Measurements from ENCODE around the gene TBC1D23.
A peak's percentile ranks its signal among the peaks of the same experiment; 100 is the strongest.
"Not testable (repeated sequence)": the region's sequence is repeated elsewhere in the genome, so short reads cannot be mapped to it uniquely, and the experiment has no call there.

TBC1D23 gene

GRCh38 chr3:100257586-100257985, 3.2 kb upstream of the TBC1D23 start:
- no peaks in the 10 kb centered on the region for H3K27me3 ChIP-seq (ENCODE audit: control insufficient read depth, insufficient read depth, low read length)
- no peaks in the 10 kb centered on the region for H3K36me3 ChIP-seq (ENCODE audit: control insufficient read depth, low read depth, low read length)
- peaks cover 11% of the 10 kb centered on the region for H3K4me1 ChIP-seq (ENCODE audit: control insufficient read depth, low read depth, low read length)
- no peak overlapping the region for H3K9ac ChIP-seq (ENCODE audit: low read length)
- no peak overlapping the region for H3K27ac ChIP-seq (ENCODE audit: low read length)
- no peak overlapping the region for H3K4me3 ChIP-seq (ENCODE audit: low read length)
- H3K9me3 ChIP-seq (ENCODE audit: control insufficient read depth, low read depth, low read length) = no peaks in the 10 kb centered on the region

GRCh38 chr3:100260081-100260684, 609 bp upstream of the TBC1D23 start:
- H3K4me3 ChIP-seq (ENCODE audit: low read length) = peak overlapping the region; percentile 97
- no peaks in the 10 kb centered on the region for H3K27me3 ChIP-seq (ENCODE audit: control insufficient read depth, insufficient read depth, low read length)
- H3K4me1 ChIP-seq (ENCODE audit: control insufficient read depth, low read depth, low read length) = peaks cover 11% of the 10 kb centered on the region
- H3K9me3 ChIP-seq (ENCODE audit: control insufficient read depth, low read depth, low read length) = no peaks in the 10 kb centered on the region
- H3K36me3 ChIP-seq (ENCODE audit: control insufficient read depth, low read depth, low read length) = no peaks in the 10 kb centered on the region
- peak overlapping the region; percentile 52 for H3K27ac ChIP-seq (ENCODE audit: low read length)
- peak overlapping the region; percentile 68 for H3K9ac ChIP-seq (ENCODE audit: low read length)

GRCh38 chr3:100261485-100261903, 702 bp downstream of the TBC1D23 start:
- Histone ChIP-seq H3K36me3 (ENCODE audit: control insufficient read depth, low read depth, low read length) (no peaks in the 10 kb centered on the region), H3K9ac (ENCODE audit: low read length) (peak overlapping the region; percentile 84), H3K4me3 (ENCODE audit: low read length) (peak overlapping the region; percentile 97), H3K9me3 (ENCODE audit: control insufficient read depth, low read depth, low read length) (no peaks in the 10 kb centered on the region), H3K4me1 (ENCODE audit: control insufficient read depth, low read depth, low read length) (peaks cover 11% of the 10 kb centered on the region), H3K27ac (ENCODE audit: low read length) (no peak overlapping the region), H3K27me3 (ENCODE audit: control insufficient read depth, insufficient read depth, low read length) (no peaks in the 10 kb centered on the region)

DNA sequence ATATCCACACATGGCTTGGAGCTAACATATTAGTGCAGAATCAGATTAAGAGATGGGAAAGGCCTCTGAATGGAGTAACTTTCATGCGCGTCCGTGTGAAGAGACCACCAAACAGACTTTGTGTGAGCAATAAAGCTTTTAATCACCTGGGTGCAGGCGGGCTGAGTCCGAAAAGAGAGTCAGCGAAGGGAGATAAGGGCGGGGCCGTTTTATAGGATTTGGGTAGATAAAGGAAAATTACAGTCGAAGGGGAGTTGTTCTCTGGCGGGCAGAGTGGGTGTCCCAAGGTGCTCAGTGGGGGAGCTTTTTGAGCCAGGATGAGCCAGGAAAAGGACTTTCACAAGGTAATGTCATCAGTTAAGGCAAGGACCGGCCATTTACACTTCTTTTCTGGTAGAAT, 2.1 kb downstream of the TBC1D23 start:
- not testable (repeated sequence) for H3K4me3 ChIP-seq (ENCODE audit: low read length); H3K9ac ChIP-seq (ENCODE audit: low read length); H3K9me3 ChIP-seq (ENCODE audit: control insufficient read depth, low read depth, low read length); H3K27ac ChIP-seq (ENCODE audit: low read length); H3K36me3 ChIP-seq (ENCODE audit: control insufficient read depth, low read depth, low read length); H3K27me3 ChIP-seq (ENCODE audit: control insufficient read depth, insufficient read depth, low read length)
- H3K4me1 ChIP-seq (ENCODE audit: control insufficient read depth, low read depth, low read length) = peaks cover 11% of the 10 kb centered on the region

GRCh38 chr3:100263583-100263982, 2.8 kb downstream of the TBC1D23 start:
- Histone ChIP-seq H3K9ac (ENCODE audit: low read length) (no peak overlapping the region), H3K27ac (ENCODE audit: low read length) (no peak overlapping the region)

DNA sequence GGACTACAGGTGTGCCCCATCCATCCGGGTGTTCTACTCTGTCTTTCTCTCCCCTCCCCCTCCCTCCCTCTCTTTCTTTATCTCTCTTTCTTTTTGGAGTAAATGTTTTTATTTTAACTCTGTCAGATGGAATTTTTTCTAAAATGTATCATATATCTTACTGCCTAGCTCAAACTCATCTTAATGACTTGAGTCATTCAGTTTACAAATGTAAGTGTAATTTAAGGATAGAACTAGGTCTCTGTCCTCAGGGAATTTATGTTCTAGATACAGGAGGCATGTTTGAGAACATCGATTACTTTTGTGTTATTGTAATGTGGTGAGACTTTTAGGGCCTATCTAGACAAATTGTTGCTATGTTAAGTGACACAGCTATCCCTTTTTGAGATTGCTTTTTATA, 3.5 kb downstream of the TBC1D23 start:
- H3K4me3 ChIP-seq (ENCODE audit: low read length) = no peak overlapping the region
- no peaks in the 10 kb centered on the region for H3K27me3 ChIP-seq (ENCODE audit: control insufficient read depth, insufficient read depth, low read length)

More at GRCh38 chr3:100263583-100263982, 2.8 kb downstream of the TBC1D23 start:
- no peaks in the 10 kb centered on the region for H3K9me3 ChIP-seq (ENCODE audit: control insufficient read depth, low read depth, low read length)
- peaks cover 11% of the 10 kb centered on the region for H3K4me1 ChIP-seq (ENCODE audit: control insufficient read depth, low read depth, low read length)
- no peak overlapping the region for H3K4me3 ChIP-seq (ENCODE audit: low read length)
- no peaks in the 10 kb centered on the region for H3K36me3 ChIP-seq (ENCODE audit: control insufficient read depth, low read depth, low read length)
- H3K27me3 ChIP-seq (ENCODE audit: control insufficient read depth, insufficient read depth, low read length) = no peaks in the 10 kb centered on the region

DNA sequence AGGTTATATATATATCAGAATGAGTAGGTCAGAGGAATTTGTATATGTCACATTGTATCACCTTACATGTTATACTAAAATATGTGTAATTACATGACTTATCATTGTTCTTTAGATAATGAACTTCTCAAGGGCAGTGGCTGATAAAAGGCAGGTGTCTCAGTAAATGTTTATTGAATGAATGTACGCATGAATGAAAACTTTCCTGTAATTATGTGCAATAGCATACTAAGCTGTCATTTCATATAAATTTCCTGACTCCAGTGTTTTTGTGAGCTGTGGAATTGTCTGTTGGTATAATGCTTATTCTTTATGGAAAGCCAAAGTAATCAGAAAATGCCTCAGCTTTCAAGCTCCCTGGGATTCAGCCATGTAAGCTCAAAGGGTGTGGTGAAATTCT, 4.2 kb downstream of the TBC1D23 start:
- Histone ChIP-seq H3K4me1 (ENCODE audit: control insufficient read depth, low read depth, low read length) (peaks cover 7% of the 10 kb centered on the region), H3K9ac (ENCODE audit: low read length) (no peak overlapping the region), H3K36me3 (ENCODE audit: control insufficient read depth, low read depth, low read length) (no peaks in the 10 kb centered on the region), H3K9me3 (ENCODE audit: control insufficient read depth, low read depth, low read length) (no peaks in the 10 kb centered on the region), H3K4me3 (ENCODE audit: low read length) (no peak overlapping the region), H3K27ac (ENCODE audit: low read length) (no peak overlapping the region), H3K27me3 (ENCODE audit: control insufficient read depth, insufficient read depth, low read length) (no peaks in the 10 kb centered on the region)

More for the DNA sequence above, 3.5 kb downstream of the TBC1D23 start:
- Histone ChIP-seq H3K4me1 (ENCODE audit: control insufficient read depth, low read depth, low read length) (peaks cover 11% of the 10 kb centered on the region), H3K9ac (ENCODE audit: low read length) (no peak overlapping the region), H3K9me3 (ENCODE audit: control insufficient read depth, low read depth, low read length) (no peaks in the 10 kb centered on the region), H3K27ac (ENCODE audit: low read length) (no peak overlapping the region), H3K36me3 (ENCODE audit: control insufficient read depth, low read depth, low read length) (no peaks in the 10 kb centered on the region)

GRCh38 chr3:100266531-100266930, 5.7 kb downstream of the TBC1D23 start:
- no peak overlapping the region for H3K4me3 ChIP-seq (ENCODE audit: low read length)
- H3K4me1 ChIP-seq (ENCODE audit: control insufficient read depth, low read depth, low read length) = peaks cover 3% of the 10 kb centered on the region
- H3K36me3 ChIP-seq (ENCODE audit: control insufficient read depth, low read depth, low read length) = no peaks in the 10 kb centered on the region
- H3K27me3 ChIP-seq (ENCODE audit: control insufficient read depth, insufficient read depth, low read length) = no peaks in the 10 kb centered on the region
- H3K9ac ChIP-seq (ENCODE audit: low read length) = no peak overlapping the region
- H3K27ac ChIP-seq (ENCODE audit: low read length) = no peak overlapping the region
- H3K9me3 ChIP-seq (ENCODE audit: control insufficient read depth, low read depth, low read length) = no peaks in the 10 kb centered on the region

DNA sequence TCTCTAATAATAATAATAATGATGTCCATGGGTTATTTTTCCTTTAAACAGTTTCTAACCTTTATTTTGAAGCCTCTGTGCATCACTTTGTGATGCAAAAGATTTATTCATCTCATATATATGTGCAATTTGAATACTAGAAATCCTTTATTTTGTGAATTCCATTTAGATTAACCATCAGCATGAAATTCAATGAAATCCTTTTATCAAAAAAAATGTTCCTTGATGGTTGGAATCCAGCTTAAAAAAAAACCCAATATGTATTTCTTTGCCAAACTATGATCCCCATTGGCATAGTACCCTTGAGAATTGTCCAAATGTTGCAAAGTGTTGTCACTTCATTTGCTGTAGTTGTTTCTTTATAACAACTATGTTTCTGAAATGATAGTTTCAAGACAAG, 7.4 kb downstream of the TBC1D23 start:
- H3K9ac ChIP-seq (ENCODE audit: low read length) = no peak overlapping the region
- H3K9me3 ChIP-seq (ENCODE audit: control insufficient read depth, low read depth, low read length) = no peaks in the 10 kb centered on the region
- no peaks in the 10 kb centered on the region for H3K27me3 ChIP-seq (ENCODE audit: control insufficient read depth, insufficient read depth, low read length)
- H3K36me3 ChIP-seq (ENCODE audit: control insufficient read depth, low read depth, low read length) = no peaks in the 10 kb centered on the region
- H3K27ac ChIP-seq (ENCODE audit: low read length) = no peak overlapping the region
- no peaks in the 10 kb centered on the region for H3K4me1 ChIP-seq (ENCODE audit: control insufficient read depth, low read depth, low read length)
- no peak overlapping the region for H3K4me3 ChIP-seq (ENCODE audit: low read length)

DNA sequence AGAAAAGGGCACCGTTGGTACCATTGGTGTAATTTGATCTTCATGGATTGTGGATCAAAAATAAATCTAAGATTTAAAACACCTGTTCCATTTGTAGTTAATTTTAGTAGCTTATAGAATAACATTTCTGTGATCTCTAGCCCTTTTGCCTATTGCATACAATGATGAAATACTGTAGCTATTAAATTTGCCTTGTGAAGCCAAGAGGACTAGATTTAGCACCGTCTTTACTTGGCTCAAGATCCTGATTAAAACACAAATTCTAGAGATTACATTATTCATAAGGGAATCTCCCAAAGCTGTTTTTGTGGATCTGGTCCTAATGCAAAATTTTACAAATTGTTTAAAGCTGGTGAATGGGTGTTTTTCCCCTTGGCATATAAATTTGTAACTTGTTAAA, 8.2 kb downstream of the TBC1D23 start:
- Histone ChIP-seq H3K36me3 (ENCODE audit: control insufficient read depth, low read depth, low read length) (no peaks in the 10 kb centered on the region), H3K27ac (ENCODE audit: low read length) (no peak overlapping the region), H3K4me3 (ENCODE audit: low read length) (no peak overlapping the region), H3K4me1 (ENCODE audit: control insufficient read depth, low read depth, low read length) (no peaks in the 10 kb centered on the region), H3K9me3 (ENCODE audit: control insufficient read depth, low read depth, low read length) (no peaks in the 10 kb centered on the region), H3K27me3 (ENCODE audit: control insufficient read depth, insufficient read depth, low read length) (no peaks in the 10 kb centered on the region), H3K9ac (ENCODE audit: low read length) (no peak overlapping the region)

DNA sequence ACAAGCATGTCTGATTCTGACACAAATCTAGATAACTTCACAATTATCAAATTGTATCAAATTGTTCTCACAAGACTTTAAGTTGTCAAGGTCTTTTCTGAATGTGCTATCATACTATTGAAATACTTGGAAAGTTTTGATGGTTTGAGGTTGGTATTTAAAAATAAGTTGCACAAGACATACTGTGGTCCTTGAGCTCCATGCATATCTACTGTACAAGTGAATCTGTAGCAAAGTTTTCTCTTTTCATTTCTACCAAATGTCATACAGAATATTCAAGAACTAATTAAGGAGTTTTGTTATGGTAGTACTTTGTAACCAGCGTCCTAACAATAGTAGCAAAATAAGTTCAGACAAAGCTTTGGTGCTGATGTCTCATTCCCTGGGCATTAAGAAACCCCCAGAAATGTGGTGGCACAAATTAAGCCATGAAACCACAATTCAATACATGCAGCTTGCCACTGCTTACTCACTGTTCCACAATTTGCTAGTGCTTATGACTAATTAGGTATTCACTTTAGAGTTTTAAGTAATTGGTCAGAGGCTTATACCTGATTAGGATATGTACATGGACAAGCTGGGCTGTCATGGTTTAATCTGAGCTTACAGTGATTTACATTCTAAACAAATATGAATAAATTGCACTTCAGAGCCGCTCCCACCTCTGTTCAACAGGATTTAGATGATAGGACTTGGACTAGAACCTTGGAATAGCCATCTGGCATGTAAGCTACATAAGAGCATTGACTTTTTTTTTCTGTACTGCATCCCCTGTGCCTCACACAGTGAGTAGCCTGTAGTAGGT, 8.8 kb downstream of the TBC1D23 start:
- no peaks in the 10 kb centered on the region for H3K27me3 ChIP-seq (ENCODE audit: control insufficient read depth, insufficient read depth, low read length)
- H3K4me1 ChIP-seq (ENCODE audit: control insufficient read depth, low read depth, low read length) = no peaks in the 10 kb centered on the region
- H3K36me3 ChIP-seq (ENCODE audit: control insufficient read depth, low read depth, low read length) = no peaks in the 10 kb centered on the region
- H3K27ac ChIP-seq (ENCODE audit: low read length) = no peak overlapping the region
- H3K4me3 ChIP-seq (ENCODE audit: low read length) = no peak overlapping the region
- H3K9ac ChIP-seq (ENCODE audit: low read length) = no peak overlapping the region
- H3K9me3 ChIP-seq (ENCODE audit: control insufficient read depth, low read depth, low read length) = no peaks in the 10 kb centered on the region

GRCh38 chr3:100270215-100270583, 9.4 kb downstream of the TBC1D23 start:
- Histone ChIP-seq H3K4me3 (ENCODE audit: low read length) (no peak overlapping the region), H3K4me1 (ENCODE audit: control insufficient read depth, low read depth, low read length) (no peaks in the 10 kb centered on the region), H3K27me3 (ENCODE audit: control insufficient read depth, insufficient read depth, low read length) (no peaks in the 10 kb centered on the region), H3K9me3 (ENCODE audit: control insufficient read depth, low read depth, low read length) (no peaks in the 10 kb centered on the region), H3K9ac (ENCODE audit: low read length) (no peak overlapping the region), H3K36me3 (ENCODE audit: control insufficient read depth, low read depth, low read length) (no peaks in the 10 kb centered on the region), H3K27ac (ENCODE audit: low read length) (no peak overlapping the region)

Measured in iPS-18a (cell line).